Stomach (tissue), 4 donors: ENCODE data around the gene CORO1C.

Source experiments
- CTCF ChIP-seq, 7 experiments: fragments of 450-650 bp in 4 of 7; fragments of 200-600 bp in 3 of 7; sonication (generic) in 3 of 7; IDR thresholded peaks; one replicate each; pipeline ENCODE4 v1.5.1; 2016 to 2019; ENCODE audit warnings: antibody characterized with exemption in 7 of 7, control low read depth in 2 of 7, mild to moderate bottlenecking in 1 of 7
- EP300 ChIP-seq: sonication (generic); formaldehyde crosslinking; IDR thresholded peaks from one replicate; pipeline ENCODE4 v1.6.1; 2017; ENCODE audit warnings: antibody characterized with exemption
- POLR2A ChIP-seq, 4 donors: fragments of 450-650 bp; IDR thresholded peaks; one replicate each; pipeline ENCODE4 v1.6.1; 2016; ENCODE audit warnings: antibody characterized with exemption in 4 of 4, control low read depth in 2 of 4, mild to moderate bottlenecking in 1 of 4, moderate library complexity in 1 of 4
- POLR2AphosphoS5 ChIP-seq, 3 donors: sonication (generic); formaldehyde crosslinking; IDR thresholded peaks; one replicate each; pipeline ENCODE4 v1.6.1; 2016; ENCODE audit warnings: antibody characterized with exemption in 3 of 3

- TF ChIP-seq CTCF (IDR thresholded peaks at IDR 0.05) (no peak), POLR2A (IDR thresholded peaks at IDR 0.05) (no peak), EP300 (no peak), POLR2AphosphoS5 (IDR thresholded peaks at IDR 0.05) (peak; percentile 48 to 70 (median 51))
Measured at GRCh38 chr12:108696111-108696995, 35.0 kb downstream of the CORO1C start.
